Stimulated activated CD4-positive, alpha-beta T cell treated with anti-CD3 and anti-CD28 coated beads, Interleukin-12 subunit alpha, Interleukin-12 subunit beta, amount 100 ng/mL, for 24 hours (primary cell): Measurements from ENCODE around the gene PAXIP1.

ENCODE experiments used
- DNase-seq, 2 experiments: peaks; one replicate each; pipeline ENCODE4 v3.0.0-alpha.2; 2020; ENCODE audit warnings: low read depth in 2 of 2

The PAXIP1 gene

DNA sequence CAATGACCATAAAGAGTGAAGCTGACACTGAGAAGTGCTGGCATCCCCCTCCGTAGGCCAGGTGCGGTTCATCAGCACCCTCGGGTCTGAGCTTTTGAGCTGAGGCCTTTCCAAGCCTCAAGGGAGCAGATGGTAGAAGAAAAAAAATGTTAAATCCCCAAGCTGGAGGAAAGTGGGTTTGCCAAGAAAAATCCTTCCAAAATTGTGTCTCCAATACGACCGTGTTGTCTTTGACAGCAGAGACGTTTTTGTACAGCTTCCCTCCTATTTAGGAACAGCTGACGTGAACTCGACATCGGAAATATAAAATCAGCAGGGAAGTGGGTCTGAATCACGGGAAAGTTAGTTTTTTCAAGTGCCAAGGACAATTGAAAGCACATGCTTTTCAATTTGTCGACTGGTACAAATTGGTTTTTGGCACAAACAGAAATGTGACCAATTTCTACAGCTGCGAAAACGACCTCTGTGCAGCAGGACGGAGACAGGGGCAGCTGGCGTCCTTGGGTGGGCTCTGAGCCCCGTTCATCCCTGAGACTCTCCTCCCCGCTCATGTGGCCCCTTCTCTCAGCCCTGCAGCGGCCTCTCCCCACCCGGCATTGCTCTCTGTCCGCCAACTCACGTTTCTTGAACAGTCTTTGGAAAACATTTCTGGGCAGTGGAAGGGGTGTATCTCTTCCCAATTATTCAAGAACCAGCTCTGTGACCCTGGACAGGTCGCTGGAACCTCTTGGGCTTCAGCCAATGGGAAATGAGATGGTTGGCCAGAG is 89.9 kb downstream of the PAXIP1 start:
- no peak for DNase-seq

DNA sequence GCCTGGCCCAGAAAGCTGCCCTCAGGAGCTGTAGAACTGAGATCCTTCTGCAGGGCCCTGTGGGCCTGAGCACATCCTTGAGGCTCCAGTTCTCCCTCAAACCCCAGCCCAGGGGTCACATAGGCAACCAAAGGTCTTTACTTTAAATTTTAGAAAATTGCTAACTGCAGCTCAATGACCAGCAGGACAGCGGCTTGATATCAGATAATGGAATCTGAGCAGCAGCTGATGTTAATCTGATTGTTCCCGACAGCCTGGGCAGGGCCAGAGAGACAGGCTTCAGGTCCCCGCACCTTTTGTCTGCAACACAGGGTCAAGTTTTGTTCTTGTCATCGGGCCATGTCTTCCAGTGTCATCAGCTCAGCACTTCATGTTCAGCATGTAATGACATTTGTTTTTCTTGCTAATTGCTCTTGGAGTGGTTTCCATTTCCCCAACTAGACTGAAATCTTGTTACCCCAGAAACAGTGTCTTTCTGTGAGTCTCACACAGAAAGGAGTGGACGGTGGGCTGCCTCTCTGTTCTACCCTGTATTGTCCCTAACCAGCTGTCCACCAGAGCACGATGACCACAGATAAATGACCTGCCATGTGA is 91.0 kb downstream of the PAXIP1 start:
- no peak for DNase-seq

DNA sequence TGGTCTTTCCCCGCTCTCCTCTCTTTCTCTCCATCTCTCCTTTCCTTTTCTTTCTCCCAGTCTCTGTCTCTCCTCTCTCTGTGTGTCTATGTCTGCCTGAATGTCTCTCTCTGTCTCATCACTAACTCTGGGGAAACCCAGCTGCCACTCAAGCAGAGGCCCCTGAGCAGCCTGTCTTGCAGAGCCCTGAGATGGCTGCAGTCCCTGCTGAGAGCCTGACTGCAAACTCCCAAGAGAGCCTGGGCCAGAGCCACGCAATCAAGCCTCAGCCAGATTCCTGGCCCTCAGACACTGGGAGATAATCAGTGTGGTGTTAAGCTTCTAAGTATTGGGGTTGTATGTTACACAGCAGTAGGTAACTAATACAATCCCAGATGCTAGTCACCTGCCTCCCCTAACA is 91.5 kb downstream of the PAXIP1 start:
- DNase-seq = no peak

DNA sequence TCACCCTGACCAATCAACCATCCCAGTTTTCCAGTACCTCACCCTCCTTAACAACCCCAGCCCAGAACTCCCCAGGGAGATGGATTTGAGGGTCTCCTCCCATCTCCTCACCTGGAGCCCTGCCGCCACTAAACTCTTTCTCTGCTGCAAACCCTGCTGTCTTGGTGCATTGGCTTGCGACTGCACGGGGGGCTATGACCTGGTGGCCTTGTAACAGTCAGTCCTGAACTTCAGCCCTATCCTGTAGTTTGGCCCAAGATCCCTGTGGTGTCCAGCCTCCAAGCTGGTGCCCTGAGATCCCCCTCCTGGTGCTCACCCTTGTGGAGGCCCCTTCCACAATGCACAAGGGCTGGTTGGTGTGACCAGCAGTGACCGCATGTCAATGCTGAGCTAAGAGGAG is 91.9 kb downstream of the PAXIP1 start:
- DNase-seq = no peak

DNA sequence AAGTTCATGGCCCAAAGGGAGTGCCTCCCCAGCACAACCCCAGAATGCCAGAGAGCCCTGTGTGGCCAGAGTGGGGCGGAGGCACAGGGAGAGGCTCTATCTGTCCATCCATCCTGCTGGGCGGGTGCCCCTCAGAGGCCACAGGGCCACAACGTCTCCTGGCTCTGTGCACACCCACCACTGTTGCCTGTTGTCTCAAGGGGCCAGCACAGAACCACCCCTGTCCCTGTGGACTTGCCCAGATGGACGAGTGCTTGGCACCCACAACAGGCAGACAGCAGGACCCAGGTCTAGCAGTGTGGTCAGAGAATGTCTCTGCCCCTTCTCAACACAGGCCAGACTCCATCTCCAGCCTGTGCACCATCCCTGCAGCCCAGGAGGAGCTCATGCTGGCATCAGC is 92.8 kb downstream of the PAXIP1 start:
- DNase-seq = no peak

DNA sequence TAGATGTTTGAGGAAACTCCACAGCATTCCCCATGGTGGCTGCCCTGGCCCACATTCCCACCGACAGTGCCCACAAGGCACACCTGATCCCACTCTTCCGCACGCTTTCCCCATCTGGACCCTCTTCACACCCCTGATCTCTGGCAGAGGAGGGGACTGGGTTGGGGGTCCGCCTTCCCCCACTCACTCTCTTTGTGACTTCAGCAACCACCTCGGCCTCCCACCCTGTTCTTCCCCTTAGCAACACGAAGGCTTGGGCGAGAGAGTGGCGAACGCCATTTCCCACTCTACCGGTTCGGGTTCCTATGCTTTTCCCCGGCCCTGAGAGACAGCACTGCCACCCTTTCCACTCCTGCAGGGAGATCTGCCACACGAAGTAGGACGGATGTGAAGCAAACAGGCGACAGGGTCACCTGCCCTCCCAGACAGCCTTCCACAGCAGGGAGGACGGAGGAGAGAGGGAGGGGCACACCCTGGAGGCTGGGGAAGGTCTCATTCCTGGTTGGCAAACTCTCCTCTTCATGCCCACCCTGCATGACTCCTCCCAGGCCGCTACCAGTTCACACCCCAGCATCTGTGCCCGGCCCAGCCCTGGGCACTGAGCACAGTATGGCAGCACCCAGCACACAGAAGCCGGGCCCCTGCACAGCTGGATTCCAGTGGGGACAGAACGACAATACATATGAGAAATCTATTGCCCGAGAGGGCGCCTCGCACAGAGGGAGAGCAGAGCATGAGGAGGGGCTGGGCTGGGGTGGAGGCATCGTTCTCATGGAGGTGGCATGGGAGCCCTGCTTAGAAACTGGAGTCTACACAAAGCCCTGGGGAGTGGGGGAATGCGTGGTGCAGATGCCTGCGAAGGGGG is 93.5 kb downstream of the PAXIP1 start:
- DNase-seq = no peak

DNA sequence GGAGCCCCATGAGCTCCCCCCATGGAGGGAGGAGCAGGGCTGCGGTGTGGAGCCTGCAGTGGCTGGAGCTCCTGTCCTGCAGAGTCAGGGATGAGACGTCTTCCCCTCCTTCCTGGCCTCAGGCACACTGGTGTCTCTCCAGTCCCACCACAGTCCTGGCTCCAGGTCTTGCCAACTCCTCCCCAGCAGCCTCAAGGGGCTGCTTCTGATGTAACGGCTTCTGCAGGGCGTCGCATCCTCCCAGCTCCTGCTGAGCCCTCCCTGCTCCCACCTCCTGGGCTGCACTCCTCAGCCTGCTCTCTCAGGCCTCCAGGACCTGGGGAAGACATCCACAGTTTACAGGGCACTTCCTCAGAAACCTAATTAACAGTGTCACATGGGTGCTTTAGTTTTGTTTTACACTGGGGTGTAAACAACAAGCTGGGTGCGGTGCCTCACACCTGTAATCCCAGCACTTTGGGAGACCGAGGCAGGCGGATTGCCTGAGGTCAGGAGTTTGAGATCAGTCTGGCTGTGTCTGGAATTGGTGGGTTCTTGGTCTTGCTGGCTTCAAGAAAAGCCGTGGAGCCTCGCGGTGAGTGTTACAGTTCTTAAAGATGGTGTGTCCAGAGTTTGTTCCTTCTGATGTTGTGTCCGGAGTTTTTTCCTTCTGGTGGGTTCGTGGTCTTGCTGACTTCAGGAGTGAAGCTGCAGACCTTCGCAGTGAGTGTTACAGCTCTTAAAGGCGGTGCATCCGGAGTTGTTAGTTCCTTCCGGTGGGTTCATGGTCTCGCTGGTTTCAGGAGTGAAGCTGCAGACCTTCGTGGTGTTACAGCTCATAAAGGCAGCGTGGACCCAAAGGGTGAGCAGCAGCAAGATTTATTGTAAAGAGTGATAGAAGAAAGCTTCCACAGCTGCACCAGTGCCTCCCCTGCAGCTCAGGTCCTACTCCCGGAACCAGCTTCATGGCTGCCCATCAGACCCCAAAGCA is 95.0 kb downstream of the PAXIP1 start:
- DNase-seq = no peak

DNA sequence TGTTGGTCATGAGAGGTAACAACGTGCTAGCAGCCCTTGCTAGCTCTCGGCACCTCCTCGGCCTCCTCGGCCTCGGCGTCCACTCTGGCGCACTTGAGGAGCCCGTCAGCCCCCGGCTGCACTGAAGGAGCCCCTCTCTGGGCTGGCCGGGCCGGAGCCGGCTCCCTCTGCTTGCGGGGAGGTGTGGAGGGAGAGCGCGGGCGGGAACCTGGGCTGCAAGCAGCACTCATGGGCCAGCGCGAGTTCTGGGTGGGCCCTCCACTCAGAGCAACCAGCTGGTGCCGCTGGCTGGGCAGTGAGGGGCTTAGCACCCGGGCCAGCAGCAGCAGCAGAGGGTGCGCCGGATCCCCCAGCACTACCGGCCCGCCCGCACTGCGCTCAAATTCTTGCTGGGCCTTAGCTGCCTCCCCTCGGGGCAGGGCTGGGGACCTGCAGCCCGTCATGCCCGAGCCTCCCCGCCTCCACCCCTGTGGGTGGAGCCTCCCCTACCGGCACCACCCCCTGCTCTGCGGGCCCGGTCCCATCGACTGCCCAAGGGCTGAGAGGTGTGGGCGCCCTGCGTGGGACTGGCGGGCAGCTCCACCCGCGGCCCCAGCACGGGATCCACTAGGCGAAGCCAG is 96.1 kb downstream of the PAXIP1 start:
- no peak for DNase-seq

DNA sequence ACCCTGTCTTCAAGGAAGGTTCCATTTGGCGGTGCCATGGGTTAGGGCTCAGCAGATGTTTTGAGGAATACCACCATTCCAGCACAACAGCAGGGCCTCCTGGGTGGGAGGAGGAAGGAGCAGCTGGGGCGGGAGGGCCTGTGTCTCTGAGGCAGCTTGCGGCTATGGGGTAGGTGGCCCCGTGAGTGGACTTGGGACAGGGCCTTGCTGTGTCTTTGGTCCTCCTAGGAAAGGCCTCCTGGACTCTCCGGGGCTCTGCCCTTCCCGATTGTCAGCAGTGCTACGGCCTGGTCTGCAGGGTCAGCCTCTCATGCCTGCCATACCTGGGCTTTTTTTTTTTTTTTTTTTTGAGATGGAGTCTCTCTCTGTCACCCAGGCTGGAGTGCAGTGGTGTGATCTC is 96.7 kb downstream of the PAXIP1 start:
- no peak for DNase-seq

DNA sequence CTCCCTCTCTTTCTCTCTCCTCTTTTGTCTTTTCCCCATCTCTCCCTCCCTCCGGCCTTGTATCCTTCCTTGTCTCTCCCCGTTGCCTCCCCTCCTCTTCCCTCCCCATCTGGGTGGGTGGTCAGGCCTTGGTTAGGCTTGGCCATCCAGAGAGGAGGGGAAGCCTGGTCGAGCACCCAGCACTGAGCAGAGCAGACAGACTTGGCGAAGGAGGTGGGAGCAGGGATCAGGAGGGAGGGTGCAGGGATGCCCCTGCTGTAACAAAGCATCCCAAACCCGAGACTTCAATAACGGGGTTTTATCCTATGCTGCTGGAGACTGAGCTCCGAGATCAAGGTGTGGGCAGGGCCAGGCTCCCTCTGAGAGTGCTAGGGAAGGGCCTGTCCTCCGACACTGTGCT is 97.3 kb downstream of the PAXIP1 start:
- no peak for DNase-seq

DNA sequence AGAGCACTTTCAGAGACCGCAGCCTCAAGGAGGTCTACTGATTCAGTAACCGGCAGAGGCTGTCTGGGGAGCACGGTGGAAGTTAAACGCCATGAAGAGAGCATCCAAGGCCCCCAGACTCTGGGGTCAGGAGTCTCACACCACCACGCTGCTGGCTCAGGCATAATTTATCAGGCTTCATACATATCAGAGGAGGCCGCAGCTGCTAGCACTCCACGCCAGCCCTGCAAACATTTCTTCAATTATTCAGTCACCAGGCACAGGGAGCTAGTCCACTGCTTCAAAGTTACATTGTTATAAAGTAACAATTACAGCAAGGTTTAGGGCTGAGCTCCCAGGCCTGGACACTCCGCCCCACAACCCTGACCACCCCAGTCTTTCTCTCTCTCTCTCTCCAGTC is 97.8 kb downstream of the PAXIP1 start:
- DNase-seq = no peak

DNA sequence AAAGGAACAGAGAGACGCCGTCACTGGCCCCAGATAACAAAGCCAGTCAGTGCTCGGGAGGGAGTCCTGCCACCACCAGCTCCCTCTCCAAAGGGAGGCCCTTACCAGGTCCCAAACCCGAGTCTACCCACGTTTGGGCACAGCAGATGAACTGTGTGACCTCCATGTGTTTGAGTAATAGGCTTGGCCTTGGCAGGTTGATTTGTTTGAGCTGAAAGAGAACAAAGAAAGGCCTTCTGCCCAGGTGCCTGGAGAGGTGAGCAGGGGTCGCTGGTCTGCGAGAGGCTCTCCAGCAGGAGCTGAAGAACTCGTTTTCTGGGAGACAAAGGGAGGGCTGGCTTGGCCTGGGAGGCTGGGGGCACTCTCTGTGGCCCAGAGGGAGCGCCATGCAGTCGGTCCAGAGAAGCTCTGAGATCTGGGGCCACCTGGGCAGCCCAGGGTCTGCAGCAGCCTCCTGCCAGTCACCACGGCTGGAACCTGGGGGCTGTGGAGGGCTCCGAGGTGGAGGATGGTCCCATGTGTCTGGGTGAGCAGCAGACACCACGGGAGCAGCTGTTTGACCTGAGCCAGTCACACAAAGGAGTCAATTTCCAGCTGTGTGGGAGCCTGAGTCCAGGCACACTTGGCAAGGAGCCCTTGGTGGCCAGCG is 99.7 kb downstream of the PAXIP1 start:
- DNase-seq = no peak

DNA sequence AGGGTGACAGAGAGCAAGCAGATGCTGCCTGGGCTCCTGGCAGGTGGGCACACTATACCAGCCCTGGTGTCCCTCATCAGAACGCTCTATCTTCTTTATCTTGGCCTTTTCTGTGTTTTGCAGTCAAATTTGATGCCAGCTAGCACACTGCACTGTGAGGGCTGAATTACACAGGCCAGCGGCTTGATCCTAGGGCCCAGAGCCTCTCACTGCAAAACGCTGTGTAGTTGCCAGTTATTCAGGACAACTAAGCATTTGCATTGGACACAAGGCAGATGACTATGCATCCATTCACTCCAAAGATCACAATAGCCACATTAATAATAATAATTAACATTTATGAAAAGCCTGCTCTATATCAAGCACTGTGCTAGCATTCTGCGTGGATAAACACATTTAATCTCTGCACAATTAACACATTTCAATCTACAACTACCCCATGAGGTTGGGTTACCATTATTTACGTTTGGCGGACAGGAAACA is 100.3 kb downstream of the PAXIP1 start:
- DNase-seq = no peak

DNA sequence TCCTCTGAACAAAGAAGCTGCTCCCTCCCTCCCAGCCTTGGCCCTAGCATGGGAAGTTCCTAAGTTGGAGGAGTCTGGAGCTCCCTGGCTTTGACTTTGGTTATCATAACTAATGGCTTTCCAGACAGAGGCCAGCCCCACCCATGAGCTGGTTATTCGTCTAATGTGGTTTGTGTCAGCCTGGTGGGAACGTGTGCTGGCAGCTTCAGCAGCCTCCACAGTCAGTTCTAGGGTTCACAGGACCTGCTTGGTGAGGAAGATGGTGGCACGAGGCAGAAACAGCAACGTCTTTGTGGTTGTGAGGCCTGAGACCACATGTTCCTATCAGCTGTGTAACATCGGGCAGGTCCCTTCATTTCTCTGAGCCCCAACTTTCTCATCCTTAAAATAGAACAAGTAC is 103.1 kb downstream of the PAXIP1 start:
- DNase-seq = no peak

DNA sequence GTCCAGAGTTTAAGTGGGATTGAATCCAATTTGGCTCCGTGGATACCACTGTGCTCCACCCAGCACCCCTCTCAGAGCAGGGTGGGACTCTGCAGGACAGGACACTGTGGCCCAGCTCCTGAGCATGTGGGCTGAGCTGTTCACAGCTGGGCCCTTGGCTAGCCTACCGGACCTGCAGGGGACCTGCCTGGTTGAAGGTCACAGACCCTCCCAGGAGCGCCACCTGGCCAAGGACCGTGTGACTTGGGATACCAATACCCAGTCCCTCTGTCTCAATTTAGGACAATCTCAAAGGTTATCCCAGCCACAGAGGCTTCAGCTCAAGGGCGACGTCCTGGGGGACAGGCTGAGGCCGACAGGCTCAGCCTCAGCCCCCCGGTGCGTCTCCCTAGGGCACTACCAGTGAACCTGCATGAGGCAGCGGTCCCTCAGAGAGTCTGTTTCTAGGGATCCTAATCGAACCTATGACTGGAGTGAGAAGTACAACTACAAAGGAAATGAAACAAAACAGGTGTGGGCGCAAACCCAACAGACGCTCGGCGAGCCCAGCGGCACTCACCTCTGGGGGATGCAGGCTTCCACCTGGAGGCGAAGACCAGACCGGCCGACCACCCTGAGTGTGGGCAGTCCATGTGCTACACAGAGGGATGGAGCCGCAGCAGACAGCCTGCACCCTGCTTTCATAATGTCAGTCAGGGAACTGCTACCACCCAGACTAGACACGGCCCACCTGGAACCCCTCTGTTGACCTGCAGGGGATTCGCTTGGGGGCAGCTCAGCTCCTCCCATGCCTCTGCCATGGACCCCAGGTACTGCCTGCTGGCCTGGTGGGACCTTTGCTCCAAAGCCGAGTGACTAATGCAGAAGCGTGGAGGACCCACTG is 103.7 kb downstream of the PAXIP1 start:
- no peak for DNase-seq

DNA sequence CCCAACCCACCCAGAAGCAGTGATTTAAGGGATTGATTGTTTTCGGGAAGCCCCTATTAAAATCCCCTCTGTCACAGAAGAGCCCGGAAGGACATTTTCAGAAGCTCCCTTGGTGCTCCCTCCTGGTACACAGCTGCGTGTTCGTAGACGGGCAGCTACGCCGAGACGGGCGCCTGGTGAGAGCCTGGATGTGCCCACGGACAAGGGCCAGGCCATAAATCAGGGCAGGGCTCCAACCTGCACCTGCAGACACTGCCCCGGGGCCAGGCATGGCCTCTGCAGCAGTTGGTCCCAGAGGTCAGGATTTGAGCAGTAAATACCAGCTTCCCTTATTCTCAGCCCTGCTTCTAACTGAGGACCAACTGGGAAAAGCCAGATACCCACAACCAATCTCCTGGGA is 106.8 kb downstream of the PAXIP1 start:
- no peak for DNase-seq
